HG02884 (cell line): ENCODE measurements around the gene CLEC2L.
"Not testable (repeated sequence)": the region's sequence is repeated elsewhere in the genome, so short reads cannot be mapped to it uniquely, and the experiment has no call there.

ENCODE experiments used
- ATAC-seq: cut with Tn5 transposase; IDR thresholded peaks from one replicate; pipeline ENCODE4 v1.9.1; 2021; ENCODE audit warnings: mild to moderate bottlenecking, moderate library complexity; ENCODE audit not compliant: unreplicated experiment

The CLEC2L gene

GRCh38 chr7:139553991-139554700 lies 30.7 kb downstream of the CLEC2L start:
- ATAC-seq, result not testable (repeated sequence)

- ATAC-seq, result no peak
Measured at GRCh38 chr7:139557857-139558581, 34.5 kb downstream of the CLEC2L start.

- no peak for ATAC-seq
Measured at GRCh38 chr7:139559364-139560105, 36.0 kb downstream of the CLEC2L start.

- no peak for ATAC-seq
Measured at GRCh38 chr7:139560199-139560598, 36.7 kb downstream of the CLEC2L start.

GRCh38 chr7:139560678-139561077 lies 37.2 kb downstream of the CLEC2L start:
- ATAC-seq, result no peak

- ATAC-seq, result no peak
Measured at GRCh38 chr7:139562491-139562890, 39.0 kb downstream of the CLEC2L start.

- no peak for ATAC-seq
Measured at GRCh38 chr7:139562961-139563565, 39.6 kb downstream of the CLEC2L start.

GRCh38 chr7:139563856-139564255 lies 40.4 kb downstream of the CLEC2L start:
- no peak for ATAC-seq

GRCh38 chr7:139566075-139566474 lies 42.6 kb downstream of the CLEC2L start:
- no peak for ATAC-seq

- no peak for ATAC-seq
Measured at GRCh38 chr7:139566736-139567646, 43.5 kb downstream of the CLEC2L start.

- ATAC-seq, result no peak
Measured at GRCh38 chr7:139567647-139568345, 44.3 kb downstream of the CLEC2L start.

- no peak for ATAC-seq
Measured at GRCh38 chr7:139568346-139568675, 44.8 kb downstream of the CLEC2L start.

- ATAC-seq, result no peak
Measured at GRCh38 chr7:139568813-139569490, 45.5 kb downstream of the CLEC2L start.

GRCh38 chr7:139570119-139570518 lies 46.6 kb downstream of the CLEC2L start:
- no peak for ATAC-seq

GRCh38 chr7:139570626-139571025 lies 47.1 kb downstream of the CLEC2L start:
- ATAC-seq, result no peak

- no peak for ATAC-seq
Measured at GRCh38 chr7:139571190-139571589, 47.7 kb downstream of the CLEC2L start.

- ATAC-seq, result no peak
Measured at GRCh38 chr7:139571651-139572050, 48.2 kb downstream of the CLEC2L start.

- no peak for ATAC-seq
Measured at GRCh38 chr7:139572071-139572470, 48.6 kb downstream of the CLEC2L start.

- ATAC-seq, result no peak
Measured at GRCh38 chr7:139572704-139573385, 49.4 kb downstream of the CLEC2L start.
